DMS79 treated with DMSO at 0.1 percent for 48 hours (cell line): ENCODE results near the gene SNTG2.

Experiments
- DNase-seq: peaks from one replicate; lab custom pipeline; 2025; lab: John Stamatoyannopoulos, UW

Gene SNTG2

DNA sequence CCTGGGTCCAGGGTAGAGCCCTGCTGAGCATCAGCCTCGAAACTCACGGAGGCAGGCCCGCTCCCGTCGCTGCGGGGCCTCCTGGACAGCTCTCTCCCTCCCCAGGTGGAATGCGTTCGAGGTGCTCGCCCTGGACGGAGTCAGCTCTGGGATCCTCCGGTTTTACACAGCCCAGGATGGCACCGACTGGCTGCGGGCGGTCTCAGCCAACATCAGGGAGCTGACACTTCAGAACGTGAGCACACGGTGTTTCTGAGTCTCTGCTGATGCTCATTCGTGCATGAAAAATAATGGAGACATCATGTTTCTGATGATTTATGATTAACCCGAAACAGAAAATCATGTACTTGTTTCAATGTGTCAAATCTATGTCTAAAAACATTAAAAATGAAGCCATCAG, 287.1 kb downstream of the SNTG2 start:
- DNase-seq, result no peak

DNA sequence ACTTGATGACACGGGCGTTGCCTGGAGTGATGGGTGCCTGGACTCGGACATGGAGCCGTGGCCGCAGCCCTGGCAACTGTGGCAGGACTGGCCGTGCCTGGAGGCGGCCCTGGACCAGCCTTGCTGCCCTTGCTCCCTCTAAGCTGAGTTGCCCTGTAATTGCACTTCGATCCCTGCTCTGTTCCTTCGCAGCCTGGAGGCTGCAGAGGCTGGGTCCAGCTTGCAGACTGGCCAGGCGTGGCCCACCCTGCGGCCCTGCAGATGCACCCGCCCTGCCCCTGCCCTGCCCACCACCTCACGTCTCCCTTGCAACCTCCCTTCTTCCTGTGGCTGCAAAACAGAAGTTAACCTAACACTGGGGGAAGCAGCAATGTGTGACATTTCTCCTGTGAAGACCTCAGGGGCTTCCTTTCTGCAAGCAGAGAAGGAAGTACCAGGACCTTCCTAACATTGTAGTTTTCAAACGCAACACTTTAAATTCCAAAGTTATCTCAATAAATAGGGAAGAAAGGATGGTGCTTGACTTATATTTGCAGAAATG, 288.0 kb downstream of the SNTG2 start:
- no peak for DNase-seq

DNA sequence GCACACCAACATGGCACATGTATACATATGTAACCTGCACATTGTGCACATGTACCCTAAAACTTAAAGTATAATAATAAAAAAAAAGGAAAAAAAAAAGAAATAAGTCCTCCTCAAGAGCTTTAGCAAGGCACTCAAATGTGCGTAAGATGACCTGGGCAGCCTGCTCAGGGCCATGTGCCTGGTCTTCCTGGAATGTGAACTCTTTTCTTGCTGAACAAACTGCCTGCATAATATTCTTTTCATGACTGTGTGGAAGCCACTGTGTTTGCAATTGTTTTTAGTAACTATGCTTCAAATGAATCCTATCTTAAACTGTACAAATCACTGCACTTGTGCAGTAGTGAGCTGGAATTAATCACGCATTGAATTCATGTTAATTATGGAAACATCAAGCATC, 294.5 kb downstream of the SNTG2 start:
- DNase-seq, result no peak

DNA sequence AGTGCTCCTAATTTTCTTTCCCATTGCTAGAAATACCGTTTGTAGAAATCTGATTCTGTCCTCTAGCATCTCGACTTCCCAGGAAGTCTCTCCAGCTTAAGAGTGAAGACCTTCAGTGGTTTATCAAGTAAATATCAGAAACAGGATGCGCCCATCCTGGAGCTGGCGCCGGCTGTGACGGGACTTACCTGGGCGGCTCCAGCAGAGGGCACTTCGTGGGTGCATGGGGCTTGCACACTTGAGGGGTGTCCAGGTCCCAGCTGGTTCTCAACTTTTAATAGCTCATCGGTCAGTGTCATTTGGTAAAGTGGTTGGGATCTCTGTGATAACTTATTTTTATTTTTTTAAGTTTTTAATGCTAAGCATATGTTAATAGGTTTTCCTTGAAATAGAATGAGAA, 295.6 kb downstream of the SNTG2 start:
- DNase-seq, result no peak

DNA sequence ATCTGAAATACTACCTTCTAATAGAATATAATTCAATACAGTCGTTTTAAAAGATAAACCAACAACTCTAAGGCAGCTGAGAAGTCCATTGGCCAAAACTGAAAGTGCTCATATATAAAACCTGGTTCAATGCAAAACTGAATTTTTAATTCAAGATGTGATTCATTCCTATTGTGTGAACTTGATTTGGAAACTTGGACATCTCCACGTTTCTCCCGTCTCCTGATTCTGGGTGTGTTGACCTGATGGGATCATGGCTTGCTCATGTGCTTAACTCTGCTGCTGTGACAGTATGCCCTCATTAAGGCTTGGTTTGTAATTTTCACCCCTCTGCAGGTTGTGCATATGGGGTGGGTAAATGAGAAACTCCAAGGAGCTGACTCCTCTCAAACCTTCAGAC, 296.3 kb downstream of the SNTG2 start:
- DNase-seq, result no peak

DNA sequence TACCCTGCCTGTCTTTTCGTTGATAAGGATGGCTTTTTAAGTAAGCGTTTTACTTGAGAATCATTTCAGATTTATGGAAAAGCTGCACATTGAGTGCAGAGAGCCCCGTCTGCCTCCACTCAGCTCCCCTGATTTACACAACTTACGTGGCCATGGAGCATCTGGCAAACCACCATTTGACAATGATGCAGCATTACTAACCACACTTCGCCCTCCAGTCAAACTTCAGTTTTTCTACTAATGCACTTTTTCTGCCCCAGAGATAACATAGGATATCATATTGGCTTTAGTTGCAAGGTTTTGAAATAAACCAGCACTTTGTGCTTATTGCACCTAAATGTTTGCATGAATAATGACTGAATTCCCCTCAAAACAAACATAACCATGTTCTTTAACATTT, 297.5 kb downstream of the SNTG2 start:
- no peak for DNase-seq

DNA sequence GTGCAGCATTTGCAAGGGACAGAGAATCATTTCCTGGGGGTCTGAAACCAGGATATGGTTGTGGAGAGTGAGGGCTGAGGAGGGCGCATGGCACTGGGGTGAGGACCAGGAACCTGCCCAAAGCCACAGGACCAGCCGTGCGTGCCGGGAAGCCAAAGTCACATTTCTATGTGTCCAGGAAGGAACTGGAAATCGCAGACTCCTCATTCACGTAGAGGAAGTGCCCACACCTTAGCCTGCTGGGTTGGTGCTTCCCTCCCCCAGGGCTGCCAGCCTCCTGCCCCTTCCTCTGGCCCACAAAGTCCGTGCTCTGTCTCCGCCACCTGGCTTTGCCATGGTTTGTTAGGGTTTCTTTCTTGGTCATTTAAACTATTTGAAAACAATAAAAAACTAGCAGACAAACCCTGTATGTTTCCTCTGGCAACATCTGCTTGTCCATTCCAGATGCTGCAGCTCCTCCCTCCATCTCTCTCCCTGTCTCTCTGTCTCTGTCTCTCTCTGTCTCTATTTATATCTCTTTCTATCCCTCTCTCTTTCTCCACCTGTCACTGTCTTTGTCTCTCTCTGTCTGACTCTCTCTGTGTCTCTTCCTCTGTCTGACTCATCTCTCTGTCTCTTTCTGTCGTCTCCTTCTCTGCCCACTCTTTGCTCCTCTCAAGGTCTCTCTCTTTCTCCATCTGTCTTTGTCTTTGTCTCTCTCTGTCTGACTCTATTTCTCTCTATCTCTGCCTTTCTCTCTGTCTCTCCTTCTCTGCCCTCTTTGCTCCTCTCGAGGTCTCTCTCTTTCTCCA, 299.4 kb downstream of the SNTG2 start:
- DNase-seq, result no peak

DNA sequence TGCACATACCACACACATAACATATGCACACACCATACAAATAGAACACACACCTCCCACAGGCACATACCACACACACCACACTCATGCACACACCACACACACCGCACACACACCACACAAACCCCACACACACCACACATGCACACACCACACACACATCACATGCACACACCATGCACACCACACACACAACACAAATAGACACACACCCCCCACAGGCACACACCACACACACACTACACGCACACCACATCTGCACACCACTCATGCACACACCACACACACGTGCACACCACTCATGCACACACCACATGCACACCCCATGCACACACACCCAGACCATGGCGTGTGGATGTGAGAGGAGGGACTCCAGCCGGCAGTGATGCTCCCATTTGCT, 300.9 kb downstream of the SNTG2 start:
- DNase-seq, result no peak

DNA sequence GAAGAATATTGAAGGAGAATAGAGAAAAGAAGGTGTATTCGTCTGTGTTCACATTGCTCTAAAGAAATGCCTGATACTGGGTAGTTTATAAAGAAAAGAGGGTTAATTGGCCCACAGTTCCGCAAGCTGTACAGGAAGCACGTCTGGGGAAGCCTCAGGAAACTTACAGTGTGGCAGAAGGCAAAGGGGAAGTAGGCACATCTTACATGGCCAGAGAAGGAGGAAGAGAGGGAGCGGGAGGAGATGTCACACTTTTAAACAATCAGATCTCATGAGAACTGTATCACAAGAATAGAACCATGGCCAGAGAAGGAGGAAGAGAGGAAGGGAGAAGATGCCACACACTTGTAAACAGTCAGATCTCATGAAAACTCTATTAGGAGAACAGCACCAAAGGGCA, 303.0 kb downstream of the SNTG2 start:
- DNase-seq, result no peak

DNA sequence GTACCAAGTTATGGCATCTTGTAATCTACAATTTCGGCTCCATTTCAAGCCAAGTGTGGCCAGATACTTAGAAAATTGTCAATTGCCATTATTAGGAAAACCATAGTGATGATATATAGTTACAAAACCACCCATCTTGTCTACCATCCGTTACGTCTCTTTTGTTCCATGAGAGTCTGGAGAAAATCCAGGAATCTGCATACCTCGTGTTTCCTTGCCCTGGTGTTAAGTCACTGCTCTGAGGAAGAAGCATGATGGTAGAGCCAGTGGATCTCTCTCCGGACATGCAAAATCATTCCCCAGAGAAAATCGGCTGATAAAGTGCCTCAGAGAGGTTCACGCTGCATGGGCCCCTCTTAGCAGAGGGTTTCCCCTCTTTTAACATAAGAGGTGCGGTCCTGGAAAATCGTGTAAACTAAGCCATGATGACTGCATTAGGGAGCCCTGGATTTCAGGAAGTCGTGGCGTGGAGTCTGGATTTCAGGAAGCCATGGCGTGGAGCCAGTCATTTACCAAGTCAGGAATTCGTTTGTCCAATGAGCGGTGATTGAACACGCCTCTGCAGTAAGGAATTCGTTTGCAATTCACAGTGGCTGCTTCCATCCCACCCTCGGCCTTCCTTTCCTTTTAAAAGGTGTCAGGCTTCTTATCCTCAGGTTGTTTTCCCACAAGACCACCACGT, 304.2 kb downstream of the SNTG2 start:
- DNase-seq, result no peak

DNA sequence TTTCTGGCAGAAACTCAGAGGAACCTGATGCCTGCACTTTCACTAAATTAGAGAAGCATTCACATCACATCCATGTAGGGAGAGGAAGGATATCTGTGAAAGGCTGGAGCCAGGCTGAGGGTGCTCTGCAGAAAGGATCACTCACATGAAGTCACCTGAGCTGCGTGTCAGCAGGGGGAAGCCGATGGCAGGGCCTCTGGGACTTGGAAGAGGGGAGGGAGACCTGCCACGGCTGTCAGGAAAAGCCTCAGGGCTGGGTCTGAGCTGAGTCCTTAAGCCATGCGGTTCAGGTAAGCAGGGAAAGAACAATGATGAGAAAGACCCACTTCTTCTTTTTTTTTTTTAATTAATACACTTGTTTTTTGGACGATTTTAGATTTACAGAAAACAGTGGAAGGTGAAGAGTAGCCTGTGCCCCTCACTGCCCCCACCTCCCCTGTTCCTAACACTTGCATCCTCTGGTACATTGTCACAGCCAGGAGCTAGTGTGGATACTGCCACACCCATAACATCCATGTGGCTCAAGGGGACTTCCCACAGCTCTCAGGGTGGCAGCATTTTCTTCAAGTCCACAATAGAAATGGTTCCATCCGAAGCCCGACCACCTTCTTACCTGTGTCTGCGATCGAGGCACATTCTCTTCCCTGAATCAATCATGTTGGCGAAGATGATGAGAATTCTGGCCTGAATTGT, 306.1 kb downstream of the SNTG2 start:
- DNase-seq, result no peak

DNA sequence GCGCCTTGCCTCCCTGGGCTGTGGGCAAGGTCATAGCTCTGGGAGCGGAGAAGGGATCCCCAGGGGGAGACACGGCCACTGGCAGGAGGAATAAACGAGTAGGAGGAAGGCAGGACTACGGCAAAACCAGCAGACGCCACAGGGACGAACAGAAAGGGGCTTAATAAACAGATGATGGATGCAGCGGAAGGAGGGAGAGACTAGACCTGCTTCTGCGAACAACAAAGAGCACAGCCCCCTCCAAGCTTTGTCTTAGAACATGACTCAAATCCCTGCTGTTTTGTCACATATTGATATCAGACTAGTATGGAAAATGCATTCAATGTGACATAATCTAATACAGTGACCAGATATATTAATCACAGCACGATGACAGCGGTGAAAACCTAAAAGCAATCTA, 306.7 kb downstream of the SNTG2 start:
- DNase-seq, result no peak

DNA sequence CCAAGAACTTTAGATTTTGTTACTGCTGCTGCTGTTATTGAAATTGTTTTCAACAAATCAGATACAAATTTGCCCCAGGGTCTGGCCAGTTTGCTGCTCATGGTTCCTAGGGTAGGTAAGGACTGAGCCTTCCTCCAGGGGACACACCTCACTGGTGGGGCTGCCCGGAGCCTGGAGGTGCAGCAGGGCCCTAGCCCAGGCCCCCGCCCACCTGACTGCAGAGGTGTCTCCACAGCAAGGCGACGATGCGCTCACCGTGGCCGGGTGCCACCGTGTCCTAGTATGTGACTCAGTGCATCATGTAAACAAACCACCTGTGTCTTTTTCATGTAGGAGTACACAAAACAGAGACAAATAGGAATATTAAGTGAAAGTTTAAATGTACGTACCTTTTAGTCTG, 309.1 kb downstream of the SNTG2 start:
- no peak for DNase-seq

DNA sequence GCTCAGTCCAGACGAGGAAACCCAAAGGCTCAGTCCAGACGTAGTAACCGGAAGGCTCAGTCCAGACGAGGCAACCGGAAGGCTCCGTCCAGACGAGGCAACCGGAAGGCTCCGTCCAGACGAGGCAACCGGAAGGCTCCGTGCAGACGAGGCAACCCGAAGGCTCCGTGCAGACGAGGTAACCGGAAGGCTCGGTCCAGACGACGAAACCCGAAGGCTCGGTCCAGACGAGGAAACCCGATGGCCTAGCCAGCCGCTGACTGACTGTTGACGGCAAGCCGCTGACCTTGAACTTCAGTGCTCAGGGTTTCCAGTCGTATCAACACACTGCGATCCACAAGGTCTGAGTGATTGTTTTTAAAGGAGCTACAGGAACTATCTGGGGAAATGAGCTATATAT, 312.0 kb downstream of the SNTG2 start:
- DNase-seq, result no peak

DNA sequence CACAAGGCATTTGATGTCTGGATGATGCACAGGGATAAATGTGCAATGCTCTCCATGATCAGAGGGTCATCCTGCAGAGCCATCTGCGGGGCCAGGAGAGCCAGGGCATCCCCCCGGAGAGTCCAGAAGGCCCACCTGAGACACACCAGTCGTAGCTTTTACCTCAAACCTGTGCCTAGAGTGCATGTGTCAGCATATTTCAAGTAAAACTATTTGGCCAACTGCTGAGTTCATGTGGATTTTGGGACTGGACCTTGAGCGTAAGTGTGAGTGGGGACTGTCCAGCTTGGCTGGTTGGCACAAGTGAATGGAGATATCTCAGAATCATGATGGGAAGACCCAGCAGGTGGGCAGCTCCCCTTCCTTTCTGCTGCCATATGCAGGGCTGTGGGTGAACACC, 314.8 kb downstream of the SNTG2 start:
- DNase-seq, result no peak

DNA sequence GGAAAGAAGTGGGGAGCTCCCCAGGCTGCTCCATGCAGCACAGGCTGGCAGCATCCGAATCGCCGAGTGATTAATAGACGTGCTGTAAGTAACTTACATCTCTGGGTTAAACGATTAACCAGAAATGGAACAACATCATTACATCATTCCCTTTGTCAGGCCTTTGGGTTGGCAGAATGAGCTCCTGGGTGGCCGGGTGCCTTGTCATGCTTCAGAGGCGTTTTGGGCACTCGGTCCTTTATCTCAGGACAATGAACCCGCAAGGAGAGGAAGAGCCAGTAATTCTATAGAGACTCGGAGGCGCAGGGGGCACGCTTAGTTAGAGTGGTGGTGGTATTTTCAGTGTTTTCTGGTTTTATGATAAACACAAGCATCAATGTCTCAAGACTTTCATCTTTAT, 315.7 kb downstream of the SNTG2 start:
- no peak for DNase-seq

DNA sequence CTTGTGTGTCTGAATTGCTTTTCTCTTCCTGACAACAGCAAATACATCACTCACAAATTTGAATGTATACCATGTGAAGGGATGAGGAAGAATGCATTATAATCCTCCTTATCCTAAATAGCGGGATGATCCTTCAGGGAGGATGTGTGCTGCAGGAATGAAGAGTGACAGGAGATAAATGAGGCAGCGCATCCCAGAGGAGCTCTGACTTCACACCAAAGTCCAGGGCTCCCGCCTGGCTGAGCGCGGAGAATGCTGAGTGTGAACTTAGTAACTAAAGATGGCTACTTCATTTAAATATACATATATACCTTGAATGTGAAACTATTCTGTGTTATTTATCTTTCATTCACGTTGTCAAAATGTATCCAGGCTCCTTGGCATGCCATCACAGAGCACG, 317.4 kb downstream of the SNTG2 start:
- DNase-seq, result no peak

DNA sequence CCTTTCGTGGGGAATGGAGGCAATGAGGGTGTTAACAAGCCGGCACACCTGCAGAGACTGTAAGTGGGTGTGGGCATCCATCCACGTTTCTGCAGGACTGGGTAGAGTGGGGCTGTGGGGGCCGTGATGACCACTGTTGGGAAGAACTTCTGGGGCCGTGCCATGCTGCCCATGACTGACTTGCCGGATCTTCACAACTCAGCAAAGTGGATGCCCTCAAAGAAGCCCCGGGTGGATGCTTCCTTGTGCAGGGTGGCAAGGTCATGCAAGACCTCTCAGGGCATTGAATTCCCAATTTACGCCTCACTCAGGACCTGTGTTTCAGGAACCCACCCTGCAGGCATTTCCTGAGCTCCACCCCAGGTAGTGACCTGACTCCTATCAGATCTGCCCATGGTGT, 319.2 kb downstream of the SNTG2 start:
- DNase-seq, result no peak

DNA sequence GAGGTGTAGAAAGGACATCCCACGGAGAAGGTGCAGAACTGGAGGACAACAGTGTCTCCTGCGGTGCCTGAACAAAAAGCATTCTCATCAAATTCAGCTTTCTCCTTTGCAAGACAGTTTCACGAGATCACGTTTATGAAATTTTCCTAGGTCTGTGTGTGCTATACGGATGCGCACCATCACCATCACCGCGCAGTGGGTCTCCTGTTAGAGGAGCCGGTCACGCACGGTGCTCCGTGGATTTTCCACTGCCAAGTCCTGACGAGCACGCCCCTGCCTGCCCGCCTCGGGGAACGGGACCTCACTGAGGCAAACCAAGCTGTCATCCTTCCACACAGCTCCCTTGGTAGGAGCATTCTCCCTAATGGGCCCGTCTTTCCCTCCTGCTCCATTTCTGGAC, 322.2 kb downstream of the SNTG2 start:
- no peak for DNase-seq

DNA sequence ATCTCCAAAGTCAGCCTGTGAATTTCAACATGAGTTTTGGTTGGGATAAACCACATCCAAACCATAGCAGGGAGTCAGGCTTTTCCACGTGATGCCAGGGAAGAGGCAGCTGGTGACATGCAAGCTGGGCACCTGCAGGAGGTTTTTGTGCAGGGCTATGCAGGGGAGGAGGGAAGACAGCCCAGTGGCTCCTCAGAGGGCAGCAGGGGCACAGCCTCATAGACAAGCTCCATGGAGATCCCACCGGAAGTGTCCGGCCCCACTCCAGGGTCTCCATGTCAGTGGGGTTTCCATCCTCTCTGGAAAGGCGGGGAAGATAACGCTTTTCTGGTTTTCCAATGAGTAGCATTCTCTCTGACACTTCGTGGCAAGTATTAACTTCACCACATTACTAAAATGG, 327.0 kb downstream of the SNTG2 start:
- no peak for DNase-seq

DNA sequence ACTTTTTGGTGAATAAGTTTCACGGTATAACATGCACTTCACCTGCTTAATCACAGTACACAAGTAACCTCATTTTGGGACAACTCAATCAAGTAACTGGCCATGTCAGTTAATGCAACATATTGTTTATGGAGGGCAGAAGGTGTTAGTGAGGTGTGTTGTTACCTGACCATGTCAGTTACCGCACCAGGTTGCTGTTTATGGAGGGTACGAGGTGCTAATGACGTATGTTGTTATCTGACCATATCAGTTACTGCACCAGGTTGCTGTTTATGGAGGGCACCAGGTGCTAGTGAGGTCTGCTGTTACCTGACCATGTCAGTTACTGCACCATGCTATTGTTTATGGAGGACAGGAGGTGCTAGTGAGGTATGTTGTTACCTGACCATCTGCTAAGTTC, 327.5 kb downstream of the SNTG2 start:
- DNase-seq, result no peak

DNA sequence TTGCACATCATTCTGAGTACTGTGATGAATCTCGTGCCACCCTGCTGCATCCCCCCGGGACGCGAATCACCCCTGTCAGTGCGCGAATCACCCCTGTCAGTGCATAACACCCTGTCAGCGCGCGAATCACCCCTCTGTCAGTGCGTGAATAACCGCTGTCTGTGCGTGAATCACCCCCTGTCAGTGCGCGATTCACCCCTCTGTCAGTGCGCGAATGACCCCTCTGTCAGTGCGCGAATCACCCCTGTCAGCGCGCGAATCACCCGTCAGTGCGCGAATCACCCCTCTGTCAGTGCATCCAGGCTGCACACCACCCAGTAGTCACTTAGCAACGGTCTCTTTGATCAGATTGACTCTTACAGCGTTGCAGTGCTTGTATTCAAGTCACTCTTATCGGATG, 328.2 kb downstream of the SNTG2 start:
- DNase-seq, result no peak

DNA sequence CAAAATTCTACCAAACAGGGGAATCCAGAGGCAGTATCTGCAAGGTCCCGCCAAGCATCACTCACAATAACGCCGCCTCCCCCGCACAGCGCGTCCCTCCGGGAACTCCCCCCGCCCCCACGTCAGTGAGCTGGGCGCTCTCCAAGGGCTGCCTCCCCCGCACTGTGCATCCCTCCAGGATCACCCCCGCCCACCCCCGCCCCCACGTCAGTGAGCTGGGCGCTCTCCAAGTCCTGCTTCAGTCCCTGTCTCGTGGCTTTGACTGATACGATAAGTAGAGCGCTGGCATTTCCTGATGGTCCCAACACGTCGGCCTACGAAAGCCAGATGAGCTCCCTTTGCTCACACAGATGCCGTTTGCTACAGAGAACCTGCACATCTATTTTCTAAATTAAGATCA, 331.9 kb downstream of the SNTG2 start:
- no peak for DNase-seq
